Activated effector memory CD4-positive, alpha-beta T cell treated with Interleukin-2 at 50 U/mL for 16 hours (primary cell): ENCODE data around the gene PRKCZ.

Experiments
- DNase-seq: peaks from one replicate; pipeline ENCODE4 v3.0.0-alpha.2; 2020

PRKCZ gene

DNA sequence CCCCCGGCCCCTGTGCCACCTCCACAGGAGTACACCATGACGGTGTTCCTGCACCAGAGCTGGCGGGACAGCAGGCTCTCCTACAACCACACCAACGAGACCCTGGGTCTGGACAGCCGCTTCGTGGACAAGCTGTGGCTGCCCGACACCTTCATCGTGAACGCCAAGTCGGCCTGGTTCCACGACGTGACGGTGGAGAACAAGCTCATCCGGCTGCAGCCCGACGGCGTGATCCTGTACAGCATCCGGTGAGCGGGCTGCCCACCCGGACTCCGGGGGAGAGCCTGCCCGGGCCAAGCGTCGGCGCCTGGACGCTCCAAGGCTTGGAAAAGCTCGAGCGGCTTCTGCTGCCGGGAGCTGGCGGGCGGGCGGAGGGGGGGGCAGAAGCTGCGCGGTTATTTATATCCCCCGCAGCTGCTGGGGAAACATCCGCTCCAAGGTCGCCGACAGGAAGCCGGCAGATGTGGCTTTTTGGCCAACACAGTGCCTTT, 24.7 kb upstream of the PRKCZ start:
- no peak for DNase-seq

DNA sequence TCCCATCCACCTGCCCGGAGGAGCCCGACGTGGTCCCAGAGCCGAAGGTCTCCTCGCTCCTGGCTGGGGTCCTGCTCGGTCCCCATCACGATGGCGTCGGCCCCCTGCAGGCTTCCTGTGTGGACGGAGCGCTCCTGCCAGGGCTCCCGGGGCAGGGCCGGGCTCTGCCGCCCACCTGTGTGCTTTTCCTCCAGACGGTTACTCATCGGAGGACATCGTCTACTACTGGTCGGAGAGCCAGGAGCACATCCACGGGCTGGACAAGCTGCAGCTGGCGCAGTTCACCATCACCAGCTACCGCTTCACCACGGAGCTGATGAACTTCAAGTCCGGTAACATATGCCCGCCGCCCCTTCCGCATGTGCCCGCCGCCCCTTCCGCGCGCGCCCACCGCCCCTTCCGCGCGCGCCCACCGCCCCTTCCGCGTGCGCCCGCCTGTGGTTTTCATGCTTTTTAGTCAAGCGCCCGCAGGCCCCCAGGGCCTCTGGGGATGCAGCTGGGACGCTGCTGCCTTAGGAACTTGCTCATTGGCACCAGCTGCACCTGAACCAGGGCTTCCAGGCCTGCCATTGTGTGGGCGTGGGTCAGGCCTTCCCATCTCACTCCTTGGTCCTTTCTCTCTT, 22.1 kb upstream of the PRKCZ start:
- DNase-seq, result no peak

DNA sequence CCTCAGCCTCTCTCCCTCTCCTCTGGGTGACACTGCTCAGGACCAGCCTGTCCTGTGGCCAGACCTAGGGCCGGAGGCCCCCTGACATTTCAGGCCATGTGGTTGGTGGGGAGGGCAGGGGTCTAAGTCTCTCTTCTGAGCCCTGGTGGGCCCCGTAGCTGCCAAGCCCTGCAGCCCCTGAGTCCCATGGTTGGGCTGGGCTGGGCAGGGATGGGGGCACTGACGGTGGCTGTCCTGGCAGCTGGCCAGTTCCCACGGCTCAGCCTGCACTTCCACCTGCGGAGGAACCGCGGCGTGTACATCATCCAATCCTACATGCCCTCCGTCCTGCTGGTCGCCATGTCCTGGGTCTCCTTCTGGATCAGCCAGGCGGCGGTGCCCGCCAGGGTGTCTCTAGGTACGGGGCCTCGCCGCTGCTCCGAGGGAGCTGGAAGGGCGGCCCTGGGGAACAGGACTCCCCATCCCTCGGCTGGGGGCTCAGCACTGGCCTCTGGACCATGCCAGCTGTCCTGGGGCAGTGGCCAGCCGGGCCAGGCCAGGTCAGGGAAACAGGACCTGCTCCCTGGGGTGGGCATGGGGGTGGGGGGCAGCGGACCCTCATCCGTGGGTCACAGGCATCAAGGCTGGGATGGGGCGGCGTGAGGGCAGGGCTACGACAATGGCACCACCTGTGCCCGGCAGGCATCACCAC, 21.2 kb upstream of the PRKCZ start:
- no peak for DNase-seq

DNA sequence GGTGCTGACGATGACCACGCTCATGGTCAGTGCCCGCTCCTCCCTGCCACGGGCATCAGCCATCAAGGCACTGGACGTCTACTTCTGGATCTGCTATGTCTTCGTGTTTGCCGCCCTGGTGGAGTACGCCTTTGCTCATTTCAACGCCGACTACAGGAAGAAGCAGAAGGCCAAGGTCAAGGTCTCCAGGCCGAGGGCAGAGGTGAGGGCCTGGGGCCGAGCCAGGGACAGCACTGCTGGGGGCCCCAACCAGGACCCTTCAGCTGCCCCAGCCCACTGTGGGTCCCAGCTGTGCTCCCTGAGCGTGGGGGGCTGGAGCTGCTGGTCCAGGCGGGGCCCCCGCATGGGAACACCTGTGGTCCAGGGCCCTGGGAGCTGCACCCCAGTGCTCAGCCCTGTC, 20.6 kb upstream of the PRKCZ start:
- DNase-seq, result no peak

DNA sequence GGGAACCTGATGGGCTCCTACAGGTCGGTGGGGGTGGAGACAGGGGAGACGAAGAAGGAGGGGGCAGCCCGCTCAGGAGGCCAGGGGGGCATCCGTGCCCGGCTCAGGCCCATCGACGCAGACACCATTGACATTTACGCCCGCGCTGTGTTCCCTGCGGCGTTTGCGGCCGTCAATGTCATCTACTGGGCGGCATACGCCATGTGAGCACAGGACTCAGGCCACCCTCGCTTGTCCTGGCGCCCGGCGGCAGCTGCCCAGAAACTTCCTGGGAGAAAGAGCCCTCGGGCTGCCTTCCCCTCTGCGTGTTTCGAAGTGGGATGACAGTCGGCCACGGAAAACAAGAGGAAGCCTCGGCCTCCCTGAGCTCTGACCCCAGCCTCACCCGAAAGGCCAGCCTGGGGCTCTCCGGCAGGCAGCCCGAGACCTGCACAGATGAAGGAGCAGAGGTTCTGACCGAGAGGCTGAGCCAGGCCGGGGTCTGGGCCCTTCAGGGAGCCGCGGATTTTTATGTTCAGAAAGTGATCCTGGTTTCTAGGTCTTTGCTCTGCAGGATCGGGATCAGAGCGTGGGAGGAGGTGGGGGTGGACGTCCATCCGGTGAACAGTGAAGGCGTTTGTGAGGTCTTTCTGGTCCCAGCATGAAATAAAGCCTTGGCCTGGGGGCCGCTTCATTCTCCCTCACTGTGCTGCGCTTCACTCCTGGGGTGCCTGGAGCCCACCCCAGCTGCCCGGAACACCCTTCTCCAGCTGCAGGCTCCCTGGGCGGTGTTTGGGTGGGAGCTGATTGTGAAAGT, 19.9 kb upstream of the PRKCZ start:
- DNase-seq, result no peak

DNA sequence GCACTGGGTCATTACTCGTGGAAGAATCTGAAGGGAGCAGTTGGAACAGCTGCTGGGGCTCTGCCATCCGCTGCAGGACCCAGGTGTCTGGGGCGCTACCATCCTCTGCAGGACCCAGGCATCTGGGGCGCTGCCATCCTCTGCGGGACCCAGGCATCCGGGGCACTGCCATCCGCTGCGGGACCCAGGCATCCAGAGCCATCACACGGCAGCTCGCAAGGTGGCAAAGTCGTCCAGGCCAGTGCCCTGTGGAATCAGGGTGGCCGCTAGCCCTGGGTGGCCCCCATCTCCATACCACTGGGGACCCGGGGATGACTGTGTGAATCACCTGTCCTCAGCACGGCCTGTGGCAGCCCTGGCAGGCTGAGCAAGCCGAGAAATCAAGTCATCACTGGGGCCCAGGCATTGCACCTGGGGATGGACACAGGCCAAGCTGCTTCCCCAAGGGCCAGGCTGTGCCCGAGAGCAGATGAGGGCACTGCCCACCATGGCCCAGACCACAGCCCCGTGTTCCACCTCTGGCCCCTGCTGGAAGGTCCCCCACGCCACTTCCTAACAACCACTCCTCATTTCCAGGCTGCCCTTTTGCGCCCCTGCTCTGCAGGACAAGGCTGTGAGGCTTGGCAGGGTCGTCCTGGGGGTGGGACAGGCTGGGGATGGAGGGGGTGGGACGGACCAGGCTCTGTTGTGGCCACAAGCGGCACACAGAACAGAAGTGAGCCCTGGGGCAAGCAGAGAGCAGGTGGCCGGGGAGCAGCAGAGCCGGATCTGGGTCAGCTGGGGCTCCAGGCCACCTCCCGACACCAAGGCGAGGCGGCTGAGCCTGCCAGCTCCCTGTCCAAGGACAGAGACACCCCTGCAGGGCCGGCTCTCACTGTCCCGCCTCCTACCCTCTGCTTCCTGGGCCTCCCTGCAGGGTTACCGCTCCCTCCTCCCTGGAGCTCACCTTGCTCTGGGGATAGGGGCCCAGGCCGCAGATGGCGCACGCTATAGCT, 18.4 kb upstream of the PRKCZ start:
- DNase-seq, result no peak

DNA sequence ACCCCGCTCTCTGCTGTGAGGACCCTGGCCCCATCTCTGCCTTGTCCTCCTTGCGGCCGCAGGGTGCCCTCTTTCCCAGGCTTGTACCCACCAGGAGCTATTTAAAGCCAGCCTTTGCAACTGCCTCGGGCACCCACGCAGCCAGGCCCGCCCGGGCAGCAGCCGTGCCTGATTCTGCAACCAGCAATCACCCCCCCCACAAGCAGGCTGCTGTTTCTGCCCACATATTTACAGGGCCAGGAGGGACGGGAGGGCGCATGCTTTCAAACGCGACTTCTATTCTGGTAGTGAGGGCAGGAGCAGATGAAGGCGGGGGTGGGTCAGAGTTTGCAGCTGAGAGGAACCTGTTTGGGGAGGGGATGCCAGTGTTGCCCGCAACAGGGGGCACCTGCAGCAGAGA, 17.5 kb upstream of the PRKCZ start:
- no peak for DNase-seq

DNA sequence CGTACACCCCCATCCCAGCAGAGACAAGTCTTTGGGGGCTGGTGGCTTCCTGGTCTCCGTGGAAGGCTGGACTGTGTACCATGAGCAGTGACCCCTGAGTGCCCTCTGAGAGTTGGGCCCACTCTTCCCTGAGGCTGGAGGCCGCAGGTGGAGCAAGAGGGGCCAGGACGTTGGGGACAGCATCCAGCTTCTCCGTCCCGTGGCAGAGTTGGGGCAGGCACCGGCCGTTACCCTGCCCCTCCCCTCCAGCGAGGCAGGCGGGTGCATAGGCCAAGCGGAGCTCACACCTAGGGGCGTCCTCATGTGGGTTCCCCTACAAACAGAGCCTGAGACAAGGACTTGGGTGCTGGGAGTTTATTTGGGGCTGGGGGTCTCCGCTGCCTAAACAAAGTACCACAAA, 17.0 kb upstream of the PRKCZ start:
- DNase-seq, result no peak

DNA sequence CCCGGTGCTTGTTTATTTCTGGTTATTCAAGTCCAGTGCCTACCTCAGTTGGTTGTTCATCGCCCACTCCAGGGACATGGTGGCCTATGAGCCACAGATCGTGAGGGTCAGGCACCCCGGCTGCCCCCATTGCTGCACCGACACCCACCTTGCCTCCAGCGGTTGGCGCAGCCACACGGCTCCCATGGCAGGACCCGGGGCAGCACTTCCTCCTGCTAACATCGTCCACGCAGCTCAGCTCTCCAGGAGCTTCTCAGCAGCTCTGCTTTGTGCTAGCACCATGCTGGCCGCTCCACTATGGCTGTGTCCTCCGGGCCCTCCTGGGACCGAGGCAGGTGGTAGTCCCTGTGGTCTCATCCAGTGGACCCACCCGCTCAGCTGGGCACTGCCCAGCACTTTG, 13.9 kb upstream of the PRKCZ start:
- DNase-seq, result no peak

DNA sequence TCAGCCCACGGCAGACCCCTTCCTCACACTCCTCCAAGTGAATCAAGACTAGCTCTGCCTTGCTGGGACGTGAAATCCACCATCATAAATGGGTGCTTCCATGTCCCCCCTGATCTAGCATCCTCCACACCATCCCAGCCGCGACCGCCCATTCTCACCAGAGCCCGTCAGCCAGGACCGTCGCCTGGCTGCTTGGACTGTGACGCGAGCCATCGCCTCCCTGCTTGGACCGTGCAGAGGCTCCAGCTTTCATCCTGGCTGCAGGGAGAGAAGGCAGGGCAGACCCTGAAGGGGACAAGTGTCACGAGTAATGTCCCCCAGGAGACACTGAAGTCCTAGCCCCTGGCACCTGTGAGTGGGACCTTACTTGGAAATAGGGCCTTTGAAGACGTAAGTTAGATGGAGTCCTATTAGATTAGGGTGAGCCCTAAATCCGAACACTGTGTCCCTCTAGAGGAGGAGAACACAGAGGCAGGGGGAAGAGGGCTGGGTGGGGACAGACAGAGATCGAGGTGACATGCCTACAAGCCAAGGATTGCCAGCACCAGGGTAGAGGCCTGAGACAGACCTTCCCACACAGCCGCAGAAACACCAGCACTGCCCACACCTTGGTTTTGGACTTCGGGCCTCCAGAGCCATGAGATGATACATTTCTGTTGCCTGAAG, 12.8 kb upstream of the PRKCZ start:
- DNase-seq, result no peak

DNA sequence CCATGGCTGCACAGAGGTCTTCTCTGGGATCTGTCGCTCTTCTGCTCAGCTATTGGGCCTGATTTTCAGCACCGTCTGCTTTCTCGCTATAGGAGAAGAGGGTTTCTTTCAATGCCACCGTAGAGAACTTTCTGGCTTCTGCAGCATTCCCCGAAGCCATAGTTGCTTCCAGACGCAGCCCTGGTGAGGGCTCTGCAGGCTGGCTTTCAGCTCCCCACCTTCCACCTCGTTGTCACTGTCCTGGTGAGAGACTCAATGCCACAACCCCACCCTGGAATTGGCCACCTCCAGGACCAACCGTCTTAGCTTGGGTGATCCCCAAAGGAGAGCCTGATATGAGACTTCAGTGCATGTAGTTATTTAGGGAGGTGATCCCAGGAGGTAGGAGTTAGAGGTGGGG, 12.0 kb upstream of the PRKCZ start:
- DNase-seq, result no peak

DNA sequence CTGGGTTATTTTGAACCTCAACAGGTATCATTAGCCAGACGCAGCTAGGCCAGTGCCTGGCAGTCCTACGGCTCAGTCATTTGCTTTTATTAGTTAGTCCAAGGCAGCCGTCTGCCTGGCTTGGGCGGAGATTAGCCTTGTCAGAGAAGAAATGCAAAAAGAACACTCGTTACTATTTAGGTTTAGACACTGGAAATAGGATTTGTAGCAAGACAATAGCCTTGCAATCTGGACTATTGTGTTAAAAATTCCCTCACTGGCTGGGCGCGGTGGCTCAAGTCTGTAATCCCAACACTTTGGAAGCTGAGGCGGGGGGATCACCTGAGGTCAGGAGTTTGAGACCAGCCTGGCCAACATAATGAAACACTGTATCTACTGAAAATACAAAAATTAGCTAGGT, 11.0 kb upstream of the PRKCZ start:
- DNase-seq, result no peak

DNA sequence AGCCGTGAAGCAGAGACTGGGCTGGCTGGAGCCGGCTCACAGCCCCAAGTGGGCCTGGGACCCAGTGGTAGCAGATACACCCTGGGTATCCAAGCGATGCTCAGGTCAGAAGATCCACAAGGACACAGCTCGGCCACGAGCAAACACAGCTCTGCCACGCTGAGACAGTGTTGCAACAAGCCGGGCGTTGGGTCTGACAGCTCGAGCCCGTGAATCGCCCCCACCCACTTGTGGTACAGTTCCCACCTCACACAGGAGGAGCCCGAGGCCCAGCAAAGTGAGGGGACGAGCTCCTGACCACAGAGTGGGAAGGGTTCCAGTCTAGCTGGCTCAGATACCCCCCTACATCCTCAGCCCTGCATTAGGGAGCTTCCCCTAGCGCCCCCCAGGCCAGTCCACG, 8.9 kb upstream of the PRKCZ start:
- DNase-seq, result no peak

DNA sequence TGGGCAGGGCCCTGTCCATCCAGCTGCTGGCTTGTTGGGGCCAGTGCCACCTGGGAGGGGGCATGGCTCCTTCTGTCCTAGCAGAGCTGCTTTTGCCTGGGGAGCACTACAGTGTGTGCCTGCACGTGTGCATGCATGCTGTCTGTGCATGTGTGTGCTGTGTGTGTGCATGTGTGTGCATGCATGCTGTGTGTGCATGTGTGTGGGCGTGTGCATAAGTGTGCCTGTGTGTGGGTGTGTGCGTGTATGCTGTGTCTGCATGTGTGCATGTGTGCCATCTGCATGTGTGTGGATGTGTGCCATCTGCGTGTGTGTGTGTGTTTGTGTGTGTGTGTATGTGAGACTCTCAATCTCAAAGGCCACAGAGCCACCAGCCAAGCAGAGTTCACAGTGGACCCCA, 8.3 kb upstream of the PRKCZ start:
- DNase-seq, result no peak

DNA sequence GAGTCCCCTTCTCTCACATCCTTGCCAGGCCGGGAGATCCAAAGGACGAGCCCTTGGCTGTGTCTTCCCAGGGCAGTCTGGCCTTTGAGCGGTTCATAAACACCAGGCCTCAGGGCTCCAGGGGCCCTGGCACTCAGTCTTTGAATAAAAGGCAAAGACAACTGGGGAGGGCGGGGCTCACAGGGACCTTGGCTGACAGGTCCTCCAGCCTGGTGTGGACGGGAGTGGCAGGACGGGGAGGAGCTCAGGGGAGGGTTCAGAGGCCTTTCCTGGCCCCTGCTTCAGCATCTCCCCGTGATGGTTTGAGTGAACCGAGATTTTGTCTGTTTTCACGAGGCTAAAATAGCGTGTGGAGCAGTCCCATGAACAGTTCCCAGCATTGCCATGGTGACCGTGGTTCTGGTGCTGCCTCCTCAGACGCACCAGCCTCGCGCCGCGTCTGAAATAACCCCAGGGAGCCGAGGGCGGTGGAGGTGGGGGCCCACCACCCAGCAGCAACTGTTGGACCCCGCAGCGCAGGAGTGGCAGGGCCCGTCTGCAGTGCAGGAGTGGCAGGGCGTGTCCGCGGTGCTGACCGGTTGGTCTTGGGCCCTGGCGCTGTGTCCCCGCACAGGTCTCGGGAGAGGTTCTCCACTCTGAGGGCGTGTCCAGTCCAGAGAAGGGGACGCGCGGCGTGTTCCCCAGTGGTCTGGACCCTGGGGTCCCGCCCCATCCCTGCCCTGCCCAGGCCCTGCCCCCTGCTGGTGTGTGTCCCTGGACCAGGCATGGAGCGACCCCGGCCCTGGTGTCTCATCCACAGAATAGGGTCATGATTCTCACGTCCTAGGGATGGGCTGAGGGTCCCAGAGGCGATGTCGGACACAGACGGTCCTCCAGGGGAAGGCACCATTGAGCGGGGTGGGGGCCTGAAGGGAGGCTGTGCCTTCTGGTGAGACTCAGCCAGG, 7.1 kb upstream of the PRKCZ start:
- DNase-seq, result no peak

DNA sequence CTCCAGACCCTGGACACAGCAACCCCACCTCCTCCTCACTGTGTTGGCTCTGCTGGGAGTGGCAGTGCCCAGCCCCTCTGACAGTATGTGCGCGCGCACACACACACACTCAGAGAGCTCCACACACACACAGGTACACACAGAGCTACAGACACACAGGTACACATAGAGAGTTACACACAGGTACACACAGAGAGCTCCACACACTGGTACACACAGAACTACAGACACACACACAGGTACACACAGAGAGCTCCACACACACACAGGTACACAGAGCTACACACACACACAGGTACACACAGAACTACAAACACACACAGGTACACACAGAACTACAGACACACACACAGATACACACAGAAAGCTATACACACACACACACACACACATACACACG, 6.3 kb upstream of the PRKCZ start:
- no peak for DNase-seq

DNA sequence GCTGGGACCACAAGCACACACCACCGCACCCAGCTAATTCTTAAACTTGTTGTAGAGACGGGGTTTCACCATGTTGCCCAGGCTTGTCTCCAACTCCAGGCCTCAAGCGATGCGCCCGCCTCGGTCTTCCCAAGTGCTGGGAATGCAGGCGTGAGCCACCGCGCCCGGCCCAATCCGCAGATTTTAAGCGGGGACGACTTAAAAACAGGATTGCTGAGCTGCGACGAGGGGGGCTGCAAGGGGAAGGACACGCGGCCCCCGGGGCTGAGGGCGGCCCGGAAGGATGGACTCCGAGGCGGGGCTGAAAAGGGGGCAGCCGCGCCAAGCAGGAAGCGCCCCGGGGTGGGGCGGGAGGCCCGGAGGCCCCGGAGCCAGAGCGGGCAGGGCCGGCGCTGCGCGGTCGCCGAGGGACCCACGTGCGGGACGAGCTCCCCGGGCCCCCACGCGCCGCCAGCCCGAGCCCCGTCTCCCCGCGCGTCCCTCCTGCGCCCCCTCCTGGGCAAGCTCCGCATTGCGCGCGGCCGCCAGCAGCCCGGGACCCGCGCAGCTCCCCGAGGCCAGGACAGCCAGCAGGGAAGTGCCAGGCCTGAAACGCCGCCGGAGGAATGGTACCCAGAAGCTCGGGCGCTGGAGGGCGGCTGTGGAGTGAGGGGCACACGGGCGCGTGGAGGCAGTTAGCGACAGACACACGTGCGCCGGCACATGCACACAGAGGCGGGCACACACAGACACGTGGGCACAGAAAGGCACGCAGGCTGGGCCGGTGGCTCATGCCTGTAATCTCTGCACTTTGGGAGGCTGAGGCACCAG, 5.5 kb upstream of the PRKCZ start:
- peak; percentile 72 for DNase-seq

DNA sequence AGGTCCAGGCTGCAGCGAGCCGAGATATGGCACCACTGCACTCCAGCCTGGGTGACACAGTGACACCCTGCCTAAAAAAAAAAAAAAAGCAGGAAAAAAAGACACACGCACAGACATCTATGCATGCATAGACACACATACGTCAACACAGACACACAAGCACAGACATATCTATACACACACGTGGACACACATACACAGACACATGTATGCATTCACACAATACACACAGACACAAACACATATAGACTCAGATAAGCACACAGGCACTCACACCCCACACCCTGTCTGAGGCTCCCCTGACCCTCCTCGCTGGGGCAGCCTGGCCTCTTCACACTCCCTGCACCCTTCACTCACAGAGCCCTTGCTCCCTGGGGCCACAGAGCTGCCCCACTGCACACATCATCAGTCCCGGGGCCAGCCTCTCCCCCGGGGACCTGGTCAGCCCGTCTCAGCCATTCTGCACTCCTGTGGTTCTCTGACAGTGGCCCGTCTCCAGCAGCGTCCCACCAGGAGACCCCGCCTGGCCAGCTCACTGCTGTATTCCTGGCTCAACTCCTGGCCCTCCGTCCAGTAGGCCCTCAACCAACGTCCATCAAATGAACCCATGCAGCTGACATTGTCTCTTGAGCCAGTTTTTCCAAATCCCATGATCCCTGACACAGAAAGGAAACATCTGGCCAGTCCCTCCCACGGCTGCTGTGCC, 4.6 kb upstream of the PRKCZ start:
- no peak for DNase-seq

DNA sequence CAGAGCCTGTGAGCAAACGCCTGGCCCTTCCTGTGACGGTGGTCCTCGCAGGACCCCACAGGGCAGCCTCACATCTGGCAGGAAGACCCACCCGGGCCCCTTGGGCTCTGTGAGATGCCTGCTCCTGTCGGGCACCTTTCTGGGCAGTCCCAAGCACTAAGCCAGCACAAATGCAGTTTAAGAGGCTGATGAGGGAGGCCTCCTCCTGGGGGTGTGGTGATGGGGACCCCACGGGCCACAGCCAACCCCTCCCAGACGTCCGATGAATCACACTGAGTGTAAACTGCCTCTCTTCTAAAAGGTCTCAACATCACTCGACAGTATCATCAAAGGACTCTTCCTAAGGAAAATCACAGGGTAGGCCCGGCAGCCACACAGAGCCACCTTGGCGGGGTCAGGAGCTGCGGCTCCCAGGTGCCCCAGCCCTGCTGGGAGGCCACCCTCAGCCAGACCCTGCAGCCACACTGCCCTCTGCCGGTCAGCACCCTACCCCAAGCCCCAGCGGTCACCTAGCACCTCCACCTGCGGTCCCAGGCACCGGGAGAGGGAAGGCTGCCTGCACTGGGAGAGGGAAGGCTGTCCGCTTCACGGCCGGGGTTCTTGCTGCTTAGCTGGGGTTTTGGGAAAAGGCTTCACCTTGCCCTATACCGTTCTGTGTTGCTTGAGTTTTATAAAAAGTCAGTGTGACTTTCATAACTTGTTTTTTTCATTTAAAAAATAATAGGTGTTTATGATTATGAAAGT, 3.9 kb upstream of the PRKCZ start:
- peak; percentile 18 for DNase-seq
